Retinal pigment epithelial cell (primary cell): ENCODE measurements around the gene ZNF83.
"Not testable (repeated sequence)": the region's sequence is repeated elsewhere in the genome, so short reads cannot be mapped to it uniquely, and the experiment has no call there.

Experiments used
- DNase-seq: peaks from one replicate; pipeline ENCODE4 v3.0.0-alpha.2; 2010; ENCODE audit warnings: low read depth
- H3K4me3 ChIP-seq: 2 replicates; pipeline ENCODE4 v1.5.1; 2011; ENCODE audit warnings: mild to moderate bottlenecking, low read length, control low read depth, moderate library complexity
- TF ChIP-seq, protein P1 (sequence below): conservative IDR thresholded peaks from 2 replicates; pipeline ENCODE4 v1.5.1; 2011; ENCODE audit warnings: low read depth, low read length, control low read depth, inconsistent platforms

ZNF83 gene

DNA sequence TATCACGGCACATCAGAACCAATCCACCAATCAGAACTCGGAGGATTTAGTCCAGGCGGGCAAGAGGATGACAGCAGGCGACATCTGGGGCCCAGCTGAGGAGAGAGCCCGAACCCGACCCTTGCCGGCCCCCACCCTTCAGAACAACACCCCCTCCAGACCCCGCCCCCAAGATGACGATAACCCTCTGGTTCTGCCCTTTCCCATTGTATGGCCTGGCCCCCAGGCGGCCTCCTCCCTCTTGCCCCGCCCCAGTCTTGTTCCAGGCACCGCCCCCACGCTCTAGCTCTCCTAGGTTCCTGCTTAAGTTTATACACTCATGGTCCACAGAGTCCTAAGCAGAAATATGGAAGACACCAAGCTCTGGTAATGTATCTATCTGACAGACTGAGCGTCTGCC is 2.8 kb upstream of the ZNF83 start:
- no peak for DNase-seq
- H3K4me3 ChIP-seq, result no peak overlapping the region
- TF ChIP-seq, protein P1, sequence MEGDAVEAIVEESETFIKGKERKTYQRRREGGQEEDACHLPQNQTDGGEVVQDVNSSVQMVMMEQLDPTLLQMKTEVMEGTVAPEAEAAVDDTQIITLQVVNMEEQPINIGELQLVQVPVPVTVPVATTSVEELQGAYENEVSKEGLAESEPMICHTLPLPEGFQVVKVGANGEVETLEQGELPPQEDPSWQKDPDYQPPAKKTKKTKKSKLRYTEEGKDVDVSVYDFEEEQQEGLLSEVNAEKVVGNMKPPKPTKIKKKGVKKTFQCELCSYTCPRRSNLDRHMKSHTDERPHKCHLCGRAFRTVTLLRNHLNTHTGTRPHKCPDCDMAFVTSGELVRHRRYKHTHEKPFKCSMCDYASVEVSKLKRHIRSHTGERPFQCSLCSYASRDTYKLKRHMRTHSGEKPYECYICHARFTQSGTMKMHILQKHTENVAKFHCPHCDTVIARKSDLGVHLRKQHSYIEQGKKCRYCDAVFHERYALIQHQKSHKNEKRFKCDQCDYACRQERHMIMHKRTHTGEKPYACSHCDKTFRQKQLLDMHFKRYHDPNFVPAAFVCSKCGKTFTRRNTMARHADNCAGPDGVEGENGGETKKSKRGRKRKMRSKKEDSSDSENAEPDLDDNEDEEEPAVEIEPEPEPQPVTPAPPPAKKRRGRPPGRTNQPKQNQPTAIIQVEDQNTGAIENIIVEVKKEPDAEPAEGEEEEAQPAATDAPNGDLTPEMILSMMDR, result no peak

DNA sequence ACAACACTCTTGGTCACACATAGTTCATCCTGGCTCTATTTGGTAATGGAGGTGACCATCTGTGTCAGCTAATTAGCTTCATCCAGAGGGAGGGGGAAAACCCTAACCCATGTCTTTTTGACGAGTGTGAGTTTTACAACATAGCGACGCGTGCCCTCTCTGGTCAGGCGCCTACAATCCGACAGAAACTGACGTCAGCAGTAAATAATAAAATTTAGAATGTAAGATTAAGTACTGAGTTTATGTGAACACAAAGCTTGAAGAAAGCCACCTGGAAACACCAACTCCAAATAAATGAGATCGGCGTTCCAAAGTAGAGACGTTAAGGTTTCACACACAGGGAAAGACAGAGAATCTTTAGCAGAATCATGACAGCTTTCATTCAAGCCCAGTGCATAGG is 1.8 kb upstream of the ZNF83 start:
- no peak for DNase-seq
- TF ChIP-seq, protein P1, result no peak
- no peak overlapping the region for H3K4me3 ChIP-seq

DNA sequence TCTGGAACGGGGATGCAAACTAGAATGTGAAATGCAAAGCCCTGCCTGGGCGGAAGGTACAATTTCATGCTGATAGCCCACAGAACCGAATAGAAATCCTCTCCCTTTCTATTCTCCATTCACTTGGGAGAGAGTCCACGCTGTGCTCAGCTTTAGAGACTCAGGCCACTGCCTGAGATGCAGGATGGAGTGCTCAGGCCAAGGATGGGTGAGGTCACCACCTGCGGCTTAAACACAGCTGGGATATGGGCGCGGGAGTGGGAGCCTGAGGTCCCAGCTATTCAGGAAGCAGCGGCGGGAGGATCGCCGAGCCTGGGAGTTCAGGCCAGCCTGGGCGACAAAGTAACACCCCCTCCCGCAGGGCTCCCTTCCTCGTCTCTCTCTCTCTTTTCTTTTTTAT is 446 bp upstream of the ZNF83 start:
- peak overlapping the region; percentile 94 for H3K4me3 ChIP-seq
- TF ChIP-seq, protein P1, result no peak
- no peak for DNase-seq

DNA sequence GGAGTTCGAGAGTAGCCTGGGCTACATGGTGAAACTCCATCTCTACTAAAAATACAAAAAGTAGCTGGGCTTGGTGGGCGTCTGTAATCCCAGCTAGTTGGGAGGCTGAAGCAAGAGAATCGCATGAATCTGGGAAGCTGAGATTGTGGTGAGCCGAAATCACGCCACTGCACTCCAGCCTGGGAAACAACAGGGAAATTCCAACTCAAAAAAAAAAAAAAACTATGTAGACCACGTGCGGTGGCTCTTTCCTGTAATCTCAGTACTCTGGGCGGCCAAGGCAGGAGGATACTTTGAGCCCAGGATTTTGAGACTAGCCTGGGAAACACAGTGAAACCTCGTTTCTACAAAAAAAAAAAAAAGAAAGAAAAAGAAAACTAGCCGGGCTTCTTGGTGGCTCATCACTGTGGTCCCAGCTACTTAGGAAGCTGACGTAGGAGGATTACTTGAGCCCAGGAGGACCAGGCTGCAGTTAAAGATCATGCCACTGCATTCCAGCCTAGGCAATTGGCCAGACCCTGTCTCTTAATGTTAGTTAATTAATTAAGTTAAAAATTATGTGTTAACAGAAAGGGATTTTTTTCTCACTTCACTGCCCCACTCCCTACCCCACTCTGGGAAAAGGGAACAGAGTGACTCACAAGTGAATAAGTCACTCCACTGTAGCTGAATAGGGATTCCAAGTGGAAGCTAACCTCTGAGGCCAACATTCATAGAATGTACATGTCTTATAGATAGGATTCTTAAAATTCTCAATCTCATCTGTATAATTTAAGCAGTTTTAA is 2.2 kb downstream of the ZNF83 start:
- H3K4me3 ChIP-seq, result no peak overlapping the region
- no peak for DNase-seq
- TF ChIP-seq, protein P1, result no peak

DNA sequence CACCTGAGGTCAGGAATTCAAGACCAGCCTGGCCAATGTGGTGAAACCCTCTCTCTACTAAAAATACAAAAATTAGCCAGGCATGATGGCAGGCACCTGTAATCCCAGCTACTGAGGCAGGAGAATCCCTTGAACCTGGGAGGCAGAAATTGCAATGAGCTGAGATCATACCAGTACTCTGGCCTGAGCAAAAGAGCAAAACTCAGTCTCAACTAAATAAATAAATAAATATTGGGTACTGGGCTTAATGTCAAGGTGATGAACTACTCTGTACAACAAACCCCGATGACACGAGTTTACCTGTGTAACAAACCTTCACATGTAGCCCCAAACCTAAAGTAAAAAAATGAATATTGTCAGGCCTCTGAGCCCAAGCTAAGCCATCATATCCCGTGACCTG is 10.7 kb downstream of the ZNF83 start:
- not testable (repeated sequence) for DNase-seq, H3K4me3 ChIP-seq

DNA sequence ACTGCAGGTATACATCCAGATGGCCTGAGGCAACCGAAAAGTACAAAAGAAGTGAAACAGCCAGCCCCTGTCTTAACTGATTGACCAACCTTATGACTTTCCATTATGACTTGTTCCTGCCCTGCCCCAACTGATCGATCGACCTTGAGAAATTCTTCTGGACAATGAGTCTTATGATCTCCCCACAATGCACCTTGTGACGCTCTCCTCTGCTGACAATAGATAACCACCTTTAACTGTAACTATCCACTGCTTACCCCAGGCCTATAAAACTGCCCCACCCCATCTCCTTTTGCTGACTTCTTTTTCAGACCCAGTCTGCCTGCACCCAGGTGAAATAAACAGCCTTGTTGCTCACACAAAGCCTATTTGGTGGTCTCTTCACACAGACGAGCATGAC is 11.2 kb downstream of the ZNF83 start:
- DNase-seq, result no peak
- H3K4me3 ChIP-seq, result no peak overlapping the region
- TF ChIP-seq, protein P1, result no peak

DNA sequence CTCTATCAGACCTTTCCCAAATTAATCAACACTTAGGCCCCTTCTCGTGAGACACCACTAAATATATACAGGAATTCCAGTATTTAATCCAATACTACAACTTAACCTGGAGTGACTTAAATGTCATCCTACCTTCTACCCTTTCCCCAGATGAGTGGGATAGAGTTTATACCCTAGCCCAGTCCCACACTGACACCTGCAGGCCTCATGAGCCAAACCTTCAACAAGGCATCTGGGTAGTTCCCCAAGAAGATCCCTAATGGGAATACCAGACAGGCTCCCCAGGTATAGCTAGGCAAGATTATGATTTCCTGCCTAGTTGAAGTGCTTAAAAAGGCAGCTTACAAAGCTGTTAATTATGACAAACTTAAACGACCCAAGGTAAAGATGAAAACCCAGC is 15.9 kb downstream of the ZNF83 start:
- no peak overlapping the region for H3K4me3 ChIP-seq
- no peak for DNase-seq
- TF ChIP-seq, protein P1, result no peak
